Right lobe of liver (tissue), 6 donors: Measurements from ENCODE around the gene PPFIBP1. TPM values are rescaled to one million over a fixed set of nuclear protein-coding genes. Genes with fewer than 3 reads are reported as not detected.

ENCODE experiments used
- ATAC-seq, 4 donors: fragments of 200-7000 bp; cut with Tn5 transposase; one replicate each; pipeline ENCODE4 v1.9.1; 2020; ENCODE audit warnings: mild to moderate bottlenecking in 4 of 4, moderate library complexity in 4 of 4
- DNase-seq, 3 donors: peaks; one replicate each; pipeline ENCODE4 v3.0.0-alpha.2; 2020
- H3K27ac ChIP-seq, 3 donors: fragments of 200-600 bp; one replicate each; pipeline ENCODE4 v1.8.0; 2022
- H3K27me3 ChIP-seq, 2 donors: fragments of 200-600 bp; one replicate each; pipeline ENCODE4 v1.8.0; 2022
- H3K36me3 ChIP-seq, 4 donors: fragments of 200-600 bp; sonication (generic) in 1 of 4; one replicate each; pipeline versions ENCODE4 v1.5.1 to v1.8.0; 2017 to 2022; ENCODE audit warnings: control low read depth in 1 of 4
- H3K4me1 ChIP-seq, 4 donors: fragments of 200-600 bp; sonication (generic) in 1 of 4; one replicate each; pipeline versions ENCODE4 v1.5.1 to v1.8.0; 2017 to 2022; ENCODE audit warnings: control low read depth in 1 of 4
- H3K4me3 ChIP-seq, 3 donors: fragments of 200-600 bp; one replicate each; pipeline ENCODE4 v1.8.0; 2022
- H3K9me3 ChIP-seq, 4 donors: fragments of 200-600 bp; sonication (generic) in 1 of 4; one replicate each; pipeline versions ENCODE4 v1.5.1 to v1.8.0; 2017 to 2022; ENCODE audit warnings: control low read depth in 1 of 4
- CTCF ChIP-seq, 4 donors: fragments of 200-600 bp in 3 of 4; fragments of 450-650 bp in 1 of 4; IDR thresholded peaks; one replicate each; pipeline versions ENCODE4 v1.5.1 to v1.8.0; 2016 to 2022; ENCODE audit warnings: antibody characterized with exemption in 4 of 4, mild to moderate bottlenecking in 2 of 4
- POLR2A ChIP-seq: fragments of 450-650 bp; IDR thresholded peaks from one replicate; pipeline ENCODE4 v1.6.1; 2017; ENCODE audit warnings: antibody characterized with exemption, mild to moderate bottlenecking
- WGBS: methylation state at CpG from one replicate; pipeline ENCODE4 v1.1.6; 2018; ENCODE audit warnings: low coverage, low lambda C conversion rate; ENCODE audit not compliant: insufficient coverage; ENCODE audit errors: missing lambda C conversion rate; 5-methylcytosine and 5-hydroxymethylcytosine counted together
- intact Hi-C, 2 donors: fragments of 100-400 bp; cut with DNase I; formaldehyde crosslinking; loops; one replicate each; pipeline versions ENCODE4 v1.11.2 to v1.14.1; 2022
- total RNA-seq, 6 experiments: library from RNA; depleted of rRNA in 2 of 6; stranded (reverse); fragments of >200 nt in 2 of 6; fragmentation: NEBNext Ultra II Directional in 3 of 6; extraction: Animal tissue kit (Norgen Biotek cat#: 25700) in 3 of 6; gene quantifications; one replicate each; pipeline versions ENCODE4 v1.1.0 to v1.2.4, GENCODE V29; 2016 to 2023
- donor health status: DM: no; HTN: yes; CAD: no.
- donor health status: DM: no; HTN: no; CAD: no.
- donor health status: DM: no; HTN: no; CAD: no.
- donor health status: DM: no; HTN: yes; CAD: no.
- donor health status: DM: no; HTN: yes; CAD: no.

Gene PPFIBP1
- total RNA-seq, 6 experiments from 2014 or later = 24.1 to 53.9 (median 35.8) TPM

DNA sequence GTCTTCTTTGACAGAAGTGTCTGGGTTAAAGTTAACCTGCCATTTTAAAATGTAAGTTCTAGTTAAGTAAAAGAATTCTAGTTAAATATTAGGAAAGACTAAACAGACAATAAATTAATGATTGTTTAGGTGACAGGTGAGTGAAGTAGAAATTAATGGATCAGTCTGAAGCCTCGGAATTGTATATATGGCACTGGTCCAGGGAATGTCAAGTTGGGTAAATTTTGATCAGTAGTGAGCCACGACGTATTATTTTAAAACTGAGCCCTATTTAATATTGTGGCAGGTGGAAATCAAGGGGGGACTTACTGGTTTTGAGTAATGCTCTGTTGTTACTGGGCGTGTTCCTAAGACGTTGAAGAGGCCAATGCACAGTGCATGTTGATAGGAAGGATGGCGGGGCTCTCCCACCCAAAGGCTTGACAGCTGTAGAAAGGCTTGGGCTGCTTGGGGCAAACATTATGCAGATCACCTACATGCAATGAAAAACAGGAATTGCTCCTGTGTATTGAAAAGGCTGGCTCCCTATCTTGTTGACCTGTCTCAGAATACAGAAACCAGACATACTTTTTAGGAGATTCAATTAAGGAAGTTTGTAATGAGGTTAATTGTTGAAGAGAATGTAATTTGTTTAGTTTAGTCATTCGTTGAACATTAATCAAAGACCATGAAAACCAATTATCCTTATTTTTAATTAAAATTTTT lies 5.9 kb upstream of the PPFIBP1 start:
- Histone ChIP-seq H3K9me3 (no peaks in the 10 kb centered on the region), H3K36me3 (no peaks in the 10 kb centered on the region), H3K4me3 (no peak overlapping the region), H3K27me3 (no peaks in the 10 kb centered on the region), H3K27ac (no peak overlapping the region), H3K4me1 (peaks cover 0 to 3% (median 0%) of the 10 kb centered on the region in 4 donors)
- WGBS = 70% methylated on average over 7 of the region's 7 CpGs
- TF ChIP-seq POLR2A = no peak
- TF ChIP-seq CTCF (IDR thresholded peaks at IDR 0.05) = no peak
- no peak for DNase-seq
- intact Hi-C loops = no loop called here
- no peak for ATAC-seq

- Histone ChIP-seq H3K27me3 (no peaks in the 10 kb centered on the region), H3K36me3 (no peaks in the 10 kb centered on the region), H3K4me1 (peaks cover 0 to 8% (median 0%) of the 10 kb centered on the region in 4 donors), H3K9me3 (no peaks in the 10 kb centered on the region), H3K27ac (no peak overlapping the region), H3K4me3 (no peak overlapping the region)
- DNase-seq (no peak), ATAC-seq (no peak)
- intact Hi-C loops = no loop called here
- 70% methylated on average over 4 of the region's 4 CpGs for WGBS
- TF ChIP-seq POLR2A = no peak
- no peak for TF ChIP-seq CTCF (IDR thresholded peaks at IDR 0.05)
Measured at GRCh38 chr12:27521066-27521465, 2.9 kb upstream of the PPFIBP1 start.

DNA sequence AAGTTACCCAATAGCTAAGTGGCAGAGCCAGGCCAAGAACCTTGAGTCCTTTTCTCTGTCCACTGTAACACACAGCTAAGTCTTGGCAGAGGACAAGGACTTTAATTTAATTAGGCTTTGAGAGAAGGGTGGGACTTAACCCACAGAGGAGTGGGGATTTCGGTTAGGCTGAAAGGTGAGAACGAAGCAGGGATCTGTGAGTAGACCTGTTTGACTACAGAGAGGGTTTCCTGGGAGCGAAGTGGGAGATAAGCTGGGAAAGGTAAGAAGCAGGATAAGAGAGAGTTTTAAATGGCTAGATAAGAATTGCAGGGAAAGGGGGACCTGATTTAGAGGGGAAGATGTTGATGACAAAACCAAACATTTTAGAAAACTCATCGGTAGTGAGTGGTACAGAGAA lies 2.0 kb upstream of the PPFIBP1 start:
- Histone ChIP-seq H3K27ac (no peak overlapping the region), H3K4me3 (no peak overlapping the region), H3K4me1 (peaks cover 0 to 17% (median 3%) of the 10 kb centered on the region in 4 donors), H3K36me3 (no peaks in the 10 kb centered on the region), H3K9me3 (no peaks in the 10 kb centered on the region), H3K27me3 (no peaks in the 10 kb centered on the region)
- ATAC-seq (no peak), DNase-seq (no peak)
- intact Hi-C loops = no loop called here
- TF ChIP-seq POLR2A (no peak), CTCF (IDR thresholded peaks at IDR 0.05) (no peak)
- 96% methylated on average over 4 of the region's 4 CpGs for WGBS

- H3K27me3 ChIP-seq = no peaks in the 10 kb centered on the region
- peak overlapping the region; percentile 94 for H3K27ac ChIP-seq
- TF ChIP-seq CTCF (IDR thresholded peaks at IDR 0.05) (no peak), POLR2A (no peak)
- WGBS = 0% methylated on average over 6 of the region's 6 CpGs
- H3K4me1 ChIP-seq = peaks cover 0 to 19% (median 4%) of the 10 kb centered on the region in 4 donors
- intact Hi-C loops = no loop called here
- no peaks in the 10 kb centered on the region for H3K36me3 ChIP-seq
- ATAC-seq (no peak), DNase-seq (no peak)
- no peaks in the 10 kb centered on the region for H3K9me3 ChIP-seq
- H3K4me3 ChIP-seq = peak overlapping the region; percentile 67 to 75 (median 72)
Measured at GRCh38 chr12:27523305-27523641, 733 bp upstream of the PPFIBP1 start.

GRCh38 chr12:27524494-27524835 lies 459 bp downstream of the PPFIBP1 start:
- Histone ChIP-seq H3K27me3 (no peaks in the 10 kb centered on the region), H3K36me3 (no peaks in the 10 kb centered on the region), H3K27ac (peak overlapping the region; percentile 94), H3K9me3 (no peaks in the 10 kb centered on the region), H3K4me1 (peaks cover 0 to 19% (median 4%) of the 10 kb centered on the region in 4 donors), H3K4me3 (peak overlapping the region; percentile 67 to 75 (median 72))
- TF ChIP-seq CTCF (IDR thresholded peaks at IDR 0.05) (no peak), POLR2A (no peak)
- intact Hi-C loops = no loop called here
- WGBS = 0% methylated on average over 8 of the region's 8 CpGs
- peak in 1 of 4 donors; percentile 22 for ATAC-seq
- no peak for DNase-seq
